Activated CD4-positive, alpha-beta T cell treated with anti-CD3 and anti-CD28 coated beads for 36 hours (primary cell): Measurements from ENCODE around the gene GATAD2B. TPM values are rescaled to one million over a fixed set of nuclear protein-coding genes. Genes with fewer than 3 reads are reported as not detected.
"Not testable (repeated sequence)": the region's sequence is repeated elsewhere in the genome, so short reads cannot be mapped to it uniquely, and the experiment has no call there.

Experiments
- ATAC-seq: fragments of 200-7000 bp; cut with Tn5 transposase; one replicate; pipeline ENCODE4 v1.10.0; 2021; ENCODE audit warnings: mild to moderate bottlenecking, moderate library complexity
- CTCF ChIA-PET: fragments of 350-600 bp; sonication (Branson Sonifier 250); formaldehyde crosslinking; loops from one replicate; lab custom pipeline; 2021; ENCODE audit warnings: antibody characterized with exemption; lab: Charles Lee
- POLR2A ChIA-PET: fragments of 350-600 bp; sonication (Branson Sonifier 250); formaldehyde crosslinking; loops from one replicate; lab custom pipeline; 2021; ENCODE audit warnings: antibody characterized with exemption, inconsistent platforms; lab: Charles Lee
- DNase-seq: peaks from one replicate; pipeline ENCODE4 v3.0.0-alpha.2; 2020
- H3K27ac Mint-ChIP-seq: one replicate; pipeline ENCODE4 v1.8.0; 2021; ENCODE audit warnings: mixed read lengths
- H3K27me3 Mint-ChIP-seq: one replicate; pipeline ENCODE4 v1.8.0; 2021; ENCODE audit warnings: mixed read lengths
- H3K36me3 Mint-ChIP-seq: one replicate; pipeline ENCODE4 v1.8.0; 2021; ENCODE audit warnings: low read depth, mixed read lengths
- H3K4me1 Mint-ChIP-seq: one replicate; pipeline ENCODE4 v1.8.0; 2021; ENCODE audit warnings: mixed read lengths
- H3K4me3 Mint-ChIP-seq: one replicate; pipeline ENCODE4 v1.8.0; 2021; ENCODE audit warnings: mild to moderate bottlenecking, moderate library complexity, mixed read lengths
- H3K9me3 Mint-ChIP-seq: one replicate; pipeline ENCODE4 v1.8.0; 2021; ENCODE audit warnings: low read depth, mixed read lengths
- intact Hi-C, 2 experiments: fragments of 100-400 bp; cut with DNase I in 1 of 2; cut with micrococcal nuclease in 1 of 2; formaldehyde crosslinking; loops; one replicate each; pipeline versions ENCODE4 v1.14.2 to v1.15.1; 2022 to 2024; cut with DNase I, micrococcal nuclease
- total RNA-seq, 2 experiments: library from RNA; stranded (reverse); gene quantifications; one replicate each; pipeline ENCODE4 v1.2.3, GENCODE V29; 2021

Gene GATAD2B
- total RNA-seq, 2 experiments from 2014 or later: 57.0 to 63.9 TPM

- H3K9me3 Mint-ChIP-seq, H3K4me1 Mint-ChIP-seq, intact Hi-C loops, H3K27me3 Mint-ChIP-seq, H3K4me3 Mint-ChIP-seq, ATAC-seq, DNase-seq: not testable (repeated sequence)
- H3K36me3 Mint-ChIP-seq: peaks cover 27% of the 10 kb centered on the region
- peak overlapping the region; percentile 16 for H3K27ac Mint-ChIP-seq
- ChIA-PET CTCF (interaction anchor here (1.1 to 1.8 kb wide), 2 partner anchors 12 to 24 kb away, joined by 5 to 6 read pairs; no protein-coding TSS in a partner anchor), POLR2A (interaction anchor here (0.6 kb wide), 1 partner anchor 94 kb away, joined by 3 read pairs; no protein-coding TSS in a partner anchor)
Observed at GRCh38 chr1:153895866-153896265, 26.9 kb downstream of the GATAD2B start.

- CTCF ChIA-PET, ATAC-seq, H3K27ac Mint-ChIP-seq, intact Hi-C loops, H3K27me3 Mint-ChIP-seq, DNase-seq, H3K9me3 Mint-ChIP-seq, POLR2A ChIA-PET, H3K4me3 Mint-ChIP-seq: not testable (repeated sequence)
- Mint-ChIP-seq H3K4me1 (peaks cover 30% of the 10 kb centered on the region), H3K36me3 (peaks cover 32% of the 10 kb centered on the region)
Observed at GRCh38 chr1:153891042-153891441, 31.7 kb downstream of the GATAD2B start.

- peak; percentile 58 for ATAC-seq
- intact Hi-C loops: loop anchor here in 1 of 2 experiments (5.0 kb wide), 1 partner anchor 34 kb away; the partner anchor contains the start of gene GATAD2B
- H3K27me3 Mint-ChIP-seq: no peaks in the 10 kb centered on the region
- ChIA-PET CTCF (interaction anchor here (1.0 to 1.6 kb wide), 3 partner anchors 33 to 98 kb away, joined by 3 to 4 read pairs (median 3); no protein-coding TSS in a partner anchor), POLR2A (no interaction called here)
- no peaks in the 10 kb centered on the region for H3K9me3 Mint-ChIP-seq
- H3K27ac Mint-ChIP-seq: peak overlapping the region; percentile 88
- no peak for DNase-seq
- peaks cover 39% of the 10 kb centered on the region for H3K4me1 Mint-ChIP-seq
- H3K36me3 Mint-ChIP-seq: peaks cover 29% of the 10 kb centered on the region
- peak overlapping the region; percentile 23 for H3K4me3 Mint-ChIP-seq
Observed at GRCh38 chr1:153888533-153888932, 34.2 kb downstream of the GATAD2B start.

GRCh38 chr1:153886127-153886526 is 36.6 kb downstream of the GATAD2B start:
- H3K27ac Mint-ChIP-seq: no peak overlapping the region
- H3K27me3 Mint-ChIP-seq: no peaks in the 10 kb centered on the region
- H3K36me3 Mint-ChIP-seq: peaks cover 21% of the 10 kb centered on the region
- CTCF ChIA-PET: interaction anchor here (0.9 kb wide), 1 partner anchor 101 kb away, joined by 3 read pairs; no protein-coding TSS in a partner anchor
- no peaks in the 10 kb centered on the region for H3K9me3 Mint-ChIP-seq
- intact Hi-C loops: loop anchor here in 1 of 2 experiments (5.0 kb wide), 1 partner anchor 36 kb away; the partner anchor contains the start of gene GATAD2B
- DNase-seq (no peak), ATAC-seq (no peak)
- no peak overlapping the region for H3K4me3 Mint-ChIP-seq
- POLR2A ChIA-PET: no interaction called here
- H3K4me1 Mint-ChIP-seq: peaks cover 39% of the 10 kb centered on the region

- no peaks in the 10 kb centered on the region for H3K9me3 Mint-ChIP-seq
- CTCF ChIA-PET: interaction anchor here (0.6 to 1.3 kb wide), 5 partner anchors 14 to 265 kb away, joined by 3 to 4 read pairs (median 3); no protein-coding TSS in a partner anchor
- H3K27me3 Mint-ChIP-seq: no peaks in the 10 kb centered on the region
- DNase-seq: no peak
- intact Hi-C loops: no loop called here
- no peak for ATAC-seq
- no peak overlapping the region for H3K27ac Mint-ChIP-seq
- H3K4me3 Mint-ChIP-seq: no peak overlapping the region
- H3K4me1 Mint-ChIP-seq: peaks cover 24% of the 10 kb centered on the region
- H3K36me3 Mint-ChIP-seq: peaks cover 10% of the 10 kb centered on the region
- POLR2A ChIA-PET: no interaction called here
Observed at GRCh38 chr1:153883223-153883622, 39.5 kb downstream of the GATAD2B start.

GRCh38 chr1:153882296-153882912 is 40.4 kb downstream of the GATAD2B start:
- ChIA-PET CTCF (interaction anchor here (0.9 to 1.6 kb wide), 2 partner anchors 38 to 55 kb away, joined by 4 read pairs; no protein-coding TSS in a partner anchor), POLR2A (no interaction called here)
- Mint-ChIP-seq H3K4me3 (no peak overlapping the region), H3K9me3 (no peaks in the 10 kb centered on the region), H3K27ac (no peak overlapping the region), H3K27me3 (no peaks in the 10 kb centered on the region), H3K36me3 (peaks cover 7% of the 10 kb centered on the region), H3K4me1 (peaks cover 18% of the 10 kb centered on the region)
- DNase-seq (no peak), ATAC-seq (peak; percentile 78)
- intact Hi-C loops: no loop called here

GRCh38 chr1:153881751-153882150 is 41.0 kb downstream of the GATAD2B start:
- H3K4me3 Mint-ChIP-seq: no peak overlapping the region
- intact Hi-C loops: no loop called here
- no peaks in the 10 kb centered on the region for H3K9me3 Mint-ChIP-seq
- H3K27me3 Mint-ChIP-seq: no peaks in the 10 kb centered on the region
- H3K27ac Mint-ChIP-seq: no peak overlapping the region
- ChIA-PET POLR2A (no interaction called here), CTCF (interaction anchor here (0.9 to 1.6 kb wide), 3 partner anchors 20 to 55 kb away, joined by 3 to 4 read pairs (median 4); no protein-coding TSS in a partner anchor)
- ATAC-seq (no peak), DNase-seq (no peak)
- H3K4me1 Mint-ChIP-seq: peaks cover 13% of the 10 kb centered on the region
- peaks cover 4% of the 10 kb centered on the region for H3K36me3 Mint-ChIP-seq

- intact Hi-C loops: no loop called here
- POLR2A ChIA-PET: interaction anchor here (0.7 kb wide), 1 partner anchor 49 kb away, joined by 4 read pairs; no protein-coding TSS in a partner anchor
- no peaks in the 10 kb centered on the region for H3K9me3 Mint-ChIP-seq
- CTCF ChIA-PET: interaction anchor here (0.7 to 1.0 kb wide), 3 partner anchors 9 to 98 kb away, joined by 3 to 4 read pairs (median 4); no protein-coding TSS in a partner anchor
- DNase-seq (peak; percentile 67), ATAC-seq (peak; percentile 66)
- H3K27ac Mint-ChIP-seq: no peak overlapping the region
- no peaks in the 10 kb centered on the region for H3K27me3 Mint-ChIP-seq
- peaks cover 16% of the 10 kb centered on the region for H3K4me1 Mint-ChIP-seq
- H3K4me3 Mint-ChIP-seq: no peak overlapping the region
- peaks cover 2% of the 10 kb centered on the region for H3K36me3 Mint-ChIP-seq
Observed at GRCh38 chr1:153880962-153881361, 41.8 kb downstream of the GATAD2B start.

GRCh38 chr1:153880024-153880423 is 42.7 kb downstream of the GATAD2B start:
- no peak overlapping the region for H3K4me3 Mint-ChIP-seq
- CTCF ChIA-PET: interaction anchor here (0.8 kb wide), 2 partner anchors 8 to 75 kb away, joined by 3 to 4 read pairs; no protein-coding TSS in a partner anchor
- DNase-seq (no peak), ATAC-seq (no peak)
- no peaks in the 10 kb centered on the region for H3K27me3 Mint-ChIP-seq
- H3K4me1 Mint-ChIP-seq: peaks cover 16% of the 10 kb centered on the region
- intact Hi-C loops: no loop called here
- no peaks in the 10 kb centered on the region for H3K9me3 Mint-ChIP-seq
- POLR2A ChIA-PET: no interaction called here
- no peak overlapping the region for H3K27ac Mint-ChIP-seq
- peaks cover 6% of the 10 kb centered on the region for H3K36me3 Mint-ChIP-seq

GRCh38 chr1:153877112-153877511 is 45.7 kb downstream of the GATAD2B start:
- Mint-ChIP-seq H3K36me3 (peaks cover 9% of the 10 kb centered on the region), H3K4me1 (peaks cover 17% of the 10 kb centered on the region), H3K27ac (no peak overlapping the region), H3K4me3 (no peak overlapping the region), H3K27me3 (no peaks in the 10 kb centered on the region), H3K9me3 (no peaks in the 10 kb centered on the region)
- CTCF ChIA-PET: interaction anchor here (0.6 to 1.4 kb wide), 4 partner anchors 13 to 394 kb away, joined by 3 to 4 read pairs (median 4); partner anchors contain the start of gene CREB3L4
- POLR2A ChIA-PET: interaction anchor here (0.6 to 0.7 kb wide), 2 partner anchors 18 to 364 kb away, joined by 3 to 5 read pairs; no protein-coding TSS in a partner anchor
- intact Hi-C loops: no loop called here
- ATAC-seq (no peak), DNase-seq (no peak)

- H3K36me3 Mint-ChIP-seq: peaks cover 15% of the 10 kb centered on the region
- intact Hi-C loops: no loop called here
Observed at GRCh38 chr1:153872934-153873333, 49.8 kb downstream of the GATAD2B start.

More at GRCh38 chr1:153872934-153873333, 49.8 kb downstream of the GATAD2B start:
- H3K4me1 Mint-ChIP-seq: peaks cover 21% of the 10 kb centered on the region
- no peak overlapping the region for H3K27ac Mint-ChIP-seq
- H3K27me3 Mint-ChIP-seq: no peaks in the 10 kb centered on the region
- no peak for DNase-seq
- no peaks in the 10 kb centered on the region for H3K9me3 Mint-ChIP-seq
- ChIA-PET POLR2A (no interaction called here), CTCF (no interaction called here)
- H3K4me3 Mint-ChIP-seq: no peak overlapping the region
- ATAC-seq: no peak
